H1 (cell line): Measurements from ENCODE around the gene AKAP7.

Experiments
- BACH1 ChIP-seq: IDR thresholded peaks from 2 replicates; pipeline ENCODE4 v1.6.1; 2012; ENCODE audit warnings: low read length, improper control_type of control experiment
- TF ChIP-seq, protein P1 (sequence below), 3 experiments: IDR thresholded peaks; 1 replicate in 2 of 3; 2 replicates in 1 of 3; pipeline versions ENCODE4 v1.5.1 to v1.6.1; 2011; ENCODE audit warnings: low read length in 3 of 3, mild to moderate bottlenecking in 3 of 3, inconsistent platforms in 2 of 3, low read depth in 1 of 3, moderate library complexity in 1 of 3; ENCODE audit not compliant: insufficient read depth in 1 of 3; ENCODE audit errors: control extremely low read depth in 1 of 3

DNA sequence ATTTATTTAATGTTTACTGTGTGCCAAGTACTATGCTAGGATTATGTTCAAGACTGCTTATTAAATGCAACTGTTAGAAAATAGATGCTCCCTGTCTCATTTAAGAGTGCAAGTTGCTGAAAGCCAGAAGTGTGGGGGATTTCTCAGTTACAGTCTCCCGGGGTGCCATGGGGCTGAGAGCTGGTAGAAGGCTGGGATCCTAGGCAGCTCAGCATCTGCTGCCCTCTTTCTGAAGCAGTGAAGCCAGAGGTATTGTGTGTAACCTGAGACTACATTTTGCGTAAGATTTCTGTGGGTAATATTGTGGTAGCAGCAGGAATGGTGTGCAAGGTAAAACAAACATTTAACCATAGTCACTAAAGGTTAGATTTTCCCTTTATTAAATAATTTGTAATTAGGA, 120.6 kb downstream of the AKAP7 start:
- TF ChIP-seq, protein P1, sequence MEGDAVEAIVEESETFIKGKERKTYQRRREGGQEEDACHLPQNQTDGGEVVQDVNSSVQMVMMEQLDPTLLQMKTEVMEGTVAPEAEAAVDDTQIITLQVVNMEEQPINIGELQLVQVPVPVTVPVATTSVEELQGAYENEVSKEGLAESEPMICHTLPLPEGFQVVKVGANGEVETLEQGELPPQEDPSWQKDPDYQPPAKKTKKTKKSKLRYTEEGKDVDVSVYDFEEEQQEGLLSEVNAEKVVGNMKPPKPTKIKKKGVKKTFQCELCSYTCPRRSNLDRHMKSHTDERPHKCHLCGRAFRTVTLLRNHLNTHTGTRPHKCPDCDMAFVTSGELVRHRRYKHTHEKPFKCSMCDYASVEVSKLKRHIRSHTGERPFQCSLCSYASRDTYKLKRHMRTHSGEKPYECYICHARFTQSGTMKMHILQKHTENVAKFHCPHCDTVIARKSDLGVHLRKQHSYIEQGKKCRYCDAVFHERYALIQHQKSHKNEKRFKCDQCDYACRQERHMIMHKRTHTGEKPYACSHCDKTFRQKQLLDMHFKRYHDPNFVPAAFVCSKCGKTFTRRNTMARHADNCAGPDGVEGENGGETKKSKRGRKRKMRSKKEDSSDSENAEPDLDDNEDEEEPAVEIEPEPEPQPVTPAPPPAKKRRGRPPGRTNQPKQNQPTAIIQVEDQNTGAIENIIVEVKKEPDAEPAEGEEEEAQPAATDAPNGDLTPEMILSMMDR (IDR thresholded peaks at IDR 0.05; ENCODE audit: control extremely low read depth in 1 of 3, insufficient read depth in 1 of 3, low read depth in 1 of 3, low read length in 3 of 3), result no peak
- TF ChIP-seq BACH1, result no peak
